ENCODE data around the gene ENPP4. TPM values are rescaled to one million over a fixed set of nuclear protein-coding genes. Genes with fewer than 3 reads are reported as not detected.

ENPP4 gene
- total RNA-seq, 2 donors from 2014 or later: 24.5 to 36.0 TPM

- H3K4me3 ChIP-seq: no peak overlapping the region
- TF ChIP-seq CTCF (IDR thresholded peaks at IDR 0.05): no peak
- no peaks in the 10 kb centered on the region for H3K4me1 ChIP-seq
- H3K36me3 ChIP-seq: no peaks in the 10 kb centered on the region
- no peak overlapping the region for H3K27ac ChIP-seq
- H3K9me3 ChIP-seq: no peaks in the 10 kb centered on the region
- DNase-seq (ENCODE audit: low spot score): no peak
- H3K27me3 ChIP-seq: no peaks in the 10 kb centered on the region
Observed at GRCh38 chr6:46159229-46159628, 29.4 kb downstream of the ENPP4 start.

GRCh38 chr6:46160102-46160501 lies 30.3 kb downstream of the ENPP4 start:
- no peaks in the 10 kb centered on the region for H3K4me1 ChIP-seq
- TF ChIP-seq CTCF (IDR thresholded peaks at IDR 0.05): no peak
- no peak for DNase-seq (ENCODE audit: low spot score)
- H3K27ac ChIP-seq: no peak overlapping the region
- no peaks in the 10 kb centered on the region for H3K27me3 ChIP-seq
- no peak overlapping the region for H3K4me3 ChIP-seq
- no peaks in the 10 kb centered on the region for H3K36me3 ChIP-seq
- no peaks in the 10 kb centered on the region for H3K9me3 ChIP-seq

GRCh38 chr6:46170357-46171289 lies 40.8 kb downstream of the ENPP4 start, which contains the start of gene ENPP5:
ENPP5 (minus strand) TSS chr6:46170980; CDS start chr6:46168262, 2,718 bp downstream.
- Histone ChIP-seq H3K27me3 (no peaks in the 10 kb centered on the region), H3K36me3 (no peaks in the 10 kb centered on the region), H3K4me3 (peak within 1 kb of the TSS; percentile 55 to 68), H3K4me1 (peaks cover 0 to 10% of the 10 kb centered on the region in 2 donors), H3K27ac (peak within 1 kb of the TSS; percentile 12 to 56), H3K9me3 (no peaks in the 10 kb centered on the region)
- TF ChIP-seq CTCF (IDR thresholded peaks at IDR 0.05): no peak
- peak; percentile 71 for DNase-seq (ENCODE audit: low spot score)

DNA sequence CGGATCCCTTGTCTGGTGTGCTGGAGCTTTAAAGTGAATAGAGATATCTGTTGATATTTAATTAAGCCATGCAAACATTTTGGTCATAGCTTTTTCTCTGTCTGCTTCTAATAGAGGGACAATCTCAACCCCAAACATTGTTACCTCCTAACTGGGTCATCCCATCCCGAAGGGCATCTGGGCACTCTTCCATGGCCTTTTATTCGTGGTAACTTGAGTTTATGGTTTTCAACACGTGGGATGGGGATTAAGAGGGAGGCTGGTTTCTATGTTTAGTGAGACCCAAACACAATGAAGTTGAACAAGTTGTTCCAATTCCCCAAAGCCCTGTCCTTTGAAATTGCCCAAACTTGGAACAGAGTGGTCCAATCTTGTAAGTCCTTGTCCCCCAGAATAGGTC lies 42.4 kb downstream of the ENPP4 start:
- H3K36me3 ChIP-seq: no peaks in the 10 kb centered on the region
- TF ChIP-seq CTCF (IDR thresholded peaks at IDR 0.05): no peak
- no peak overlapping the region for H3K27ac ChIP-seq

DNA sequence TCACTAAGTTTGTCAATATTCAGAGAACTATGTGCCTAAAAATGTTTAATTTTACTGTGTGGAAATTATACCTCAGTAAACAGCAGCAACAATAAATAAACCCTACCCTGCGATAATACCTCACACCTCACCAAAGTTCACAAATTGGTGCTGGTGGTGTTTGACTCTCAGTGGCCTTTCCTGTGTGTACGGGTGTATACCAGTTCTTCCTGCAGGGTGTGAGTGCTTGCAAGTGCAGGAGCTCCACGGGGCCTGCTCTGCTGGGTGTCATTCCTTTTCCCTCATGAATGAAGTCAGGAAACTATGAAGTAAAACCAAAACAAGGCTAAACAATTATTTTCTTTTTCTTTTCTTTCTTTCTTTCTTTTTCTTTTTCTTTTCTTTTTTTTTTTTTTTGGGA lies 45.1 kb downstream of the ENPP4 start:
- H3K36me3 ChIP-seq: no peaks in the 10 kb centered on the region
- no peaks in the 10 kb centered on the region for H3K9me3 ChIP-seq
- no peak overlapping the region for H3K27ac ChIP-seq
- TF ChIP-seq CTCF (IDR thresholded peaks at IDR 0.05): no peak
- no peak overlapping the region for H3K4me3 ChIP-seq
- DNase-seq (ENCODE audit: low spot score): no peak
- H3K4me1 ChIP-seq: peaks cover 0 to 10% of the 10 kb centered on the region in 2 donors
- H3K27me3 ChIP-seq: no peaks in the 10 kb centered on the region

More for the DNA sequence above, 42.4 kb downstream of the ENPP4 start:
- H3K27me3 ChIP-seq: no peaks in the 10 kb centered on the region
- peaks cover 0 to 10% of the 10 kb centered on the region in 2 donors for H3K4me1 ChIP-seq
- DNase-seq (ENCODE audit: low spot score): no peak
- H3K4me3 ChIP-seq: no peak overlapping the region
- no peaks in the 10 kb centered on the region for H3K9me3 ChIP-seq

Data from right atrium auricular region (tissue), 2 donors.